Heart left ventricle (tissue), 16 donors: ENCODE data around the gene PIGC. TPM values are rescaled to one million over a fixed set of nuclear protein-coding genes. Genes with fewer than 3 reads are reported as not detected.

Experiments
- ATAC-seq, 4 donors: fragments of 200-7000 bp; cut with Tn5 transposase; one replicate each; pipeline ENCODE4 v1.9.1; 2020 to 2022; ENCODE audit warnings: moderate library complexity in 4 of 4, mild to moderate bottlenecking in 3 of 4, moderate number of reproducible peaks in 1 of 4
- DNase-seq, 5 donors: peaks; one replicate each; pipeline ENCODE4 v3.0.0-alpha.2; 2020
- H3K27ac ChIP-seq, 12 donors: fragments of 200-600 bp; sonication (generic) in 4 of 12; one replicate each; pipeline versions ENCODE4 v1.5.0 to v1.8.0; 2016 to 2022; ENCODE audit warnings: mild to moderate bottlenecking in 2 of 12
- H3K27me3 ChIP-seq, 9 donors: fragments of 200-600 bp; sonication (generic) in 2 of 9; one replicate each; pipeline versions ENCODE4 v1.5.1 to v1.8.0; 2016 to 2022; ENCODE audit warnings: mild to moderate bottlenecking in 3 of 9
- H3K36me3 ChIP-seq, 9 donors: fragments of 200-600 bp; sonication (generic) in 2 of 9; one replicate each; pipeline versions ENCODE4 v1.5.0 to v1.8.0; 2018 to 2022; ENCODE audit warnings: mild to moderate bottlenecking in 2 of 9
- H3K4me1 ChIP-seq, 12 donors: fragments of 200-600 bp; sonication (generic) in 4 of 12; one replicate each; pipeline versions ENCODE4 v1.5.0 to v1.8.0; 2016 to 2022; ENCODE audit warnings: mild to moderate bottlenecking in 3 of 12
- H3K4me3 ChIP-seq, 12 donors: fragments of 200-600 bp; sonication (generic) in 4 of 12; one replicate each; pipeline versions ENCODE4 v1.5.0 to v1.8.0; 2017 to 2022; ENCODE audit warnings: mild to moderate bottlenecking in 9 of 12, moderate library complexity in 4 of 12
- H3K9me3 ChIP-seq, 12 donors: fragments of 200-600 bp; sonication (generic) in 4 of 12; one replicate each; pipeline versions ENCODE4 v1.5.0 to v1.8.0; 2016 to 2022; ENCODE audit warnings: mild to moderate bottlenecking in 1 of 12
- POLR2A ChIP-seq, 2 donors: fragments of 450-650 bp; IDR thresholded peaks; one replicate each; pipeline ENCODE4 v1.6.1; 2017; ENCODE audit warnings: antibody characterized with exemption in 2 of 2, mild to moderate bottlenecking in 2 of 2, moderate library complexity in 2 of 2
- WGBS, 4 donors: extraction: QIAGEN DNeasy Blood & Tissue Kit in 2 of 4; methylation state at CpG; one replicate each; pipeline versions ENCODE4 v1.1.5 to v1.1.7; 2013 to 2018; 5-methylcytosine and 5-hydroxymethylcytosine counted together
- intact Hi-C, 10 donors: fragments of 100-400 bp; cut with DNase I; formaldehyde crosslinking; loops; one replicate each; pipeline versions ENCODE4 v1.11.1 to v1.14.2; 2022
- polyA plus RNA-seq, 2 donors: library from polyadenylated mRNA; stranded (reverse); fragments of 200-250 nt; gene quantifications; one replicate each; pipeline ENCODE4 v1.2.3, GENCODE V29; 2013
- total RNA-seq, 9 donors: library from RNA; depleted of rRNA in 2 of 9; stranded (reverse); fragments of >200 nt in 2 of 9; fragmentation: NEBNext Ultra II Directional in 3 of 9; extraction: Animal tissue kit (Norgen Biotek cat#: 25700) in 3 of 9; gene quantifications; one replicate each; pipeline versions ENCODE4 v1.1.0 to v1.2.4, GENCODE V29; 2016 to 2023
- TF ChIP-seq, protein P1 (sequence below), 12 donors: fragments of 200-600 bp; sonication (generic) in 4 of 12; IDR thresholded peaks; one replicate each; pipeline versions ENCODE4 v1.5.0 to v1.8.0; 2018 to 2022; ENCODE audit warnings: antibody characterized with exemption in 12 of 12, mild to moderate bottlenecking in 5 of 12
- donor health status: ischemic (EF 13 %, LVEDD 7.1; RV severe dilation, severe dysfunction).
- donor health status: healthy with polysubstance abuse.
- donor health status: DM: no; HTN: yes; CAD: no.
- donor health status: DM: no; HTN: no; CAD: no.
- donor health status: ischemic (EF 25% LVEDD 6.9; RV normal size, moderate dysfunction).
- donor health status: ischemic (EF 25% LVEDD 5.7; RV mildly dilated, moderate dysfunction).
- donor health status: healthy.
- donor health status: DM: yes; HTN: yes; CAD: no.
- donor health status: ischemic (EF 35%, LVEDD 5.7; RV mildly dilated, moderate dysfunction).
- donor health status: nonischemic (EF 11% LVEDD 7.7; RV severe dilation, severe dysfunction).
- donor health status: DM: yes; HTN: yes; CAD: no.
- donor health status: PGD.
- donor health status: ischemic (EF 29% LVEDD 5.4; RV normal size, mild dysfunction).
- donor health status: nonischemic (EF 23%, LVEDD 6.1; RV moderate dilation, normal function).

The PIGC gene
- total and polyA plus RNA-seq, 11 donors = 12.3 to 22.9 (median 15.7) TPM

DNA sequence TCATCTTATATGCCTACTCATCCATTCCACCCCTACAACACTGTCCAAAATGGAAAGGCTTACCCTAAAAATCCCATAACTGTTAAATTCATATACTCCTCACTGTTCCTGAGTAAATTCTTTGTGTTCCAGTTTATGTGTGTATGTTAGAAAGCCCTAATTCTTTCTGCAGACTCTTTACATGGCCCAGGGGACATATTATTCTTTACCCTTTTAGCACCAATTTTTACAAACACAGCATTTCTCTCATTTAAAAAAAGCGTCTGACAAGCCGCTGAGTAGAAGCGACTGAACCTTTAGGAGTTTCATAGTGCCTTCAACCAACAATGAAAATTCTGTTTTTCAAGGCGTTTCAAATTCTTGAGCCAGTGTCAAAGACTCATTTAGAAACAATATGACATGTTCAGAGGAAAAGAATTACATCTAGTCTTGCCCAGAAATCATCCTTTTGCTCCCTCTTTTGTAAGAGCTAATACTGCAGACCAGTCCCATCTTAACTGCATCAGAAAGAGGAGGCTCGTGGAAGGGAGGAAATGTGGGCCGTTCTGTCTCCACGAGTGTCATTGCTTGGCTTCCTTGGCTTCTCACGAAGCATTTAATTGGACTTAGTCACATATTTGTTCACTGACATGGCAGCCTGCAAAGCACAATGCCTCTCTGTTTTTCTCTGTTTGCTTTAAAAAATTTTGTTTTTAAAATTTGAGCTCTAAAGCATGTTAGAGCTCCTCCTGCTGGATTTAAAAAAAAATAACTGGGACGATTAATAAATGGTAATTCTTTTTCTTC is 44.7 kb downstream of the PIGC start:
- 40 to 50% (median 45%) methylated on average over 9 of the region's 9 CpGs for WGBS, 4 donors
- Histone ChIP-seq H3K27ac (peak overlapping the region in 11 of 12 donors; percentile 19 to 78 (median 68)), H3K36me3 (no peaks in the 10 kb centered on the region), H3K27me3 (no peaks in the 10 kb centered on the region), H3K4me1 (peaks cover 0 to 57% (median 30%) of the 10 kb centered on the region in 12 donors), H3K4me3 (peak overlapping the region in 6 of 12 donors; percentile 8 to 22 (median 14)), H3K9me3 (no peaks in the 10 kb centered on the region)
- DNase-seq = peak in 4 of 5 donors; percentile 41 to 66 (median 54)
- intact Hi-C loops = loop anchor here in 8 of 10 donors (1.0 to 10.0 kb wide), 13 partner anchors 40 to 396 kb away; no protein-coding TSS in a partner anchor
- ATAC-seq = peak; percentile 70 to 90 (median 86)
- TF ChIP-seq POLR2A (IDR thresholded peaks at IDR 0.05) = no peak
- TF ChIP-seq, protein P1, sequence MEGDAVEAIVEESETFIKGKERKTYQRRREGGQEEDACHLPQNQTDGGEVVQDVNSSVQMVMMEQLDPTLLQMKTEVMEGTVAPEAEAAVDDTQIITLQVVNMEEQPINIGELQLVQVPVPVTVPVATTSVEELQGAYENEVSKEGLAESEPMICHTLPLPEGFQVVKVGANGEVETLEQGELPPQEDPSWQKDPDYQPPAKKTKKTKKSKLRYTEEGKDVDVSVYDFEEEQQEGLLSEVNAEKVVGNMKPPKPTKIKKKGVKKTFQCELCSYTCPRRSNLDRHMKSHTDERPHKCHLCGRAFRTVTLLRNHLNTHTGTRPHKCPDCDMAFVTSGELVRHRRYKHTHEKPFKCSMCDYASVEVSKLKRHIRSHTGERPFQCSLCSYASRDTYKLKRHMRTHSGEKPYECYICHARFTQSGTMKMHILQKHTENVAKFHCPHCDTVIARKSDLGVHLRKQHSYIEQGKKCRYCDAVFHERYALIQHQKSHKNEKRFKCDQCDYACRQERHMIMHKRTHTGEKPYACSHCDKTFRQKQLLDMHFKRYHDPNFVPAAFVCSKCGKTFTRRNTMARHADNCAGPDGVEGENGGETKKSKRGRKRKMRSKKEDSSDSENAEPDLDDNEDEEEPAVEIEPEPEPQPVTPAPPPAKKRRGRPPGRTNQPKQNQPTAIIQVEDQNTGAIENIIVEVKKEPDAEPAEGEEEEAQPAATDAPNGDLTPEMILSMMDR (IDR thresholded peaks at IDR 0.05) = peak; percentile 50 to 82 (median 67)

DNA sequence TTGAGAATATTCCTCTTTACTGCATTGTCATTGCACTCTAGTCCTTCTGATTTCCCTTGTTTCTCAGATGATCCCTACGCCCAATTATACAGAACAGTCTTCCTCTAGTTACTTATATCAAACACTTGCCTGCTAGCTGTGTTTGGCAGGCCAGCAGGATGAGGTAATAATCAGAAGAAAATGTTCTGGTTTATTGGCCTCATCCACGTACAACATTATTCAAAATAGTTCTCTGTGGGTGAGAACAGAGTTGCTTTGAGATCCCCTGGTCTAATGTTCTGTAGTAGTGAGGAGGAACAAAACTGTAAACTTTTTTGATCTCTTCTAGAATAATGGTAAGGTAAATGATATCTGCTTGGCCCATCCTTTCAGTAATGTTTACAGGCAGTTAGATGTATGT is 45.7 kb downstream of the PIGC start:
- Histone ChIP-seq H3K4me3 (no peak overlapping the region), H3K27me3 (no peaks in the 10 kb centered on the region), H3K9me3 (no peaks in the 10 kb centered on the region), H3K4me1 (peaks cover 0 to 60% (median 35%) of the 10 kb centered on the region in 12 donors), H3K36me3 (no peaks in the 10 kb centered on the region), H3K27ac (peak overlapping the region in 11 of 12 donors; percentile 19 to 78 (median 68))
- peak in 2 of 5 donors; percentile 45 to 46 for DNase-seq
- peak; percentile 68 to 81 (median 79) for ATAC-seq
- intact Hi-C loops = loop anchor here in 8 of 10 donors (2.0 to 10.0 kb wide), 12 partner anchors 39 to 395 kb away; no protein-coding TSS in a partner anchor
- 20 to 52% (median 35%) methylated on average over 2 of the region's 2 CpGs for WGBS, 4 donors
- TF ChIP-seq, protein P1 (IDR thresholded peaks at IDR 0.05) = no peak
- TF ChIP-seq POLR2A (IDR thresholded peaks at IDR 0.05) = no peak

DNA sequence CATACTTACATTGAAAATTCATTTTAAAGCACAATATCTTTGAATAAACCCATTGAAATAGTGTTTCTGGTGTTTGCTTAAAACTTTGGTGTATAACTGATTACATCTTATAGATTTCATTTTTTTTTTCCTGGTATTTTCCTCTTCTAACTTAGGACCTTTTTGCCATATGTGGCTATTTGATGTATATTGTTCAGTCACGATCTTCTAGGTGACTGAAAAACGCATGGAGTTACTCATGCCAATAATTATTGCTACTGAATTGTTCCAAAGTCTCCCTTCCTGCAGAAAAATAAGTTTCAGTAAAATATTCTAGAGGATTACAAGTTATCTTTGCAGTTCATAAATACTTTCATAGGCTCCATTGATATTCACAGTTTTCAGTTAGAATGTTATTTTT is 46.2 kb downstream of the PIGC start:
- H3K4me3 ChIP-seq = no peak overlapping the region

More for the DNA sequence above, 46.2 kb downstream of the PIGC start:
- ATAC-seq = no peak
- intact Hi-C loops = loop anchor here in 8 of 10 donors (2.0 to 10.0 kb wide), 12 partner anchors 39 to 395 kb away; no protein-coding TSS in a partner anchor
- TF ChIP-seq POLR2A (IDR thresholded peaks at IDR 0.05) = no peak
- TF ChIP-seq, protein P1 (IDR thresholded peaks at IDR 0.05) = no peak
- no peaks in the 10 kb centered on the region for H3K36me3 ChIP-seq
- no peaks in the 10 kb centered on the region for H3K27me3 ChIP-seq
- WGBS, 4 donors = 84 to 91% (median 87%) methylated on average over 2 of the region's 2 CpGs
- H3K4me1 ChIP-seq = peaks cover 0 to 64% (median 37%) of the 10 kb centered on the region in 12 donors
- no peaks in the 10 kb centered on the region for H3K9me3 ChIP-seq
- DNase-seq = no peak
- H3K27ac ChIP-seq = peak overlapping the region in 10 of 12 donors; percentile 19 to 78 (median 66)
